NCI-H1417 treated with DMSO at 0.1 percent for 48 hours (cell line): Measurements from ENCODE around the gene ADD2.
"Not testable (repeated sequence)": the region's sequence is repeated elsewhere in the genome, so short reads cannot be mapped to it uniquely, and the experiment has no call there.

Experiments
- DNase-seq: peaks from one replicate; lab custom pipeline; 2025; lab: John Stamatoyannopoulos, UW

Gene ADD2

DNA sequence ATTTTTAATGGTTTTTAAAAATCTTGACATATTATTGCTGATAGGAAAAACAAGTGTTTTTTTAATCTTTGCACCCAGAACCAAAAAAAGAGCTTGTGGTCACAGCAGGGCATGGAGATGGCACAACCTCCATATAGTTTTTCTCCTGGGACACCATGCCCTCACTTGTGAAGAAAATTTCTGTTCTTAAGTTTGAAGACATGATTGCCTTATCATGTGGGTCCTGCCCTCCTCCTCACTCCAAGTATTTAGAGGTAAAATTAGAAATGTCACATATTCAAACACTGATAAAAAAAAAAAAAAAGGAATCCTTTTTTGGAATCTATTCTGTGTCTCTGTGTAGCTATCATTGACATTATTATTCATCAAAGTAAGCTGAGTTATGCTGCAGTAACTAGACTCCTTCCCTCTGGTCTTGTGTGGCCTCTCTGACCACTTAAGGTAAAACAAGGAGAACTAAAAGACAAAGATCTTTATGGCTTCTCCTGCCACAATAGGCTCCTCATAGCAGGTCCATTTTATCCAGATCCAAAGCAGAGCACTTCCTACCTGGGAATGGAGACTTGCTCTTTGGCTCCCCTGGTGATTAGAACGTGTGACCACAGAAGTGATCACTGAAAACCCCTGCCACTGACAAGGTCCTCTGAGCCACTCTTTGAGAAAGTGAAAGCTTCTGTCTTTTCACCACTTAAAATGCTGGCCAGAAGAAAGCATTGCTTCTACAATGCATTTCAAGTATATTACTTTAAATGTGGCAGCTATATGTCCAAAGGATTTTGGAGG is 19.8 kb downstream of the ADD2 start:
- DNase-seq: no peak

DNA sequence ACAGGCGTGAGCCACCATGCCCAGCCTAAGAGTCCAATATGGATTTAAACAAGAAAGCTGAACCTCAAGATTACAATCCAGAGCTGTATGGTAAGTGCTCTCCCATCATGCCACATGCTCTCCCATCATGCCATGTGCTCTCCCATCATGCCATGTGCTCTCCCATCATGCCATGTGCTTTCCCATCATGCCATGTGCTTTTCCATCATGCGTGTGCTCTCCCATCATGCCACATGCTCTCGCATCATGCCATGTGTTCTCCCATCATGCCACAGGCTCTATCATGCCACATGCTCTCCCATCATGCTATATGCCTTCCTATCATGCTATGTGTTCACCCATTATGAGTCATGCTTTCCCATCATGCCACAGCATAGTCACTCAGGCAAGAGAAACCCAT is 20.7 kb downstream of the ADD2 start:
- no peak for DNase-seq

DNA sequence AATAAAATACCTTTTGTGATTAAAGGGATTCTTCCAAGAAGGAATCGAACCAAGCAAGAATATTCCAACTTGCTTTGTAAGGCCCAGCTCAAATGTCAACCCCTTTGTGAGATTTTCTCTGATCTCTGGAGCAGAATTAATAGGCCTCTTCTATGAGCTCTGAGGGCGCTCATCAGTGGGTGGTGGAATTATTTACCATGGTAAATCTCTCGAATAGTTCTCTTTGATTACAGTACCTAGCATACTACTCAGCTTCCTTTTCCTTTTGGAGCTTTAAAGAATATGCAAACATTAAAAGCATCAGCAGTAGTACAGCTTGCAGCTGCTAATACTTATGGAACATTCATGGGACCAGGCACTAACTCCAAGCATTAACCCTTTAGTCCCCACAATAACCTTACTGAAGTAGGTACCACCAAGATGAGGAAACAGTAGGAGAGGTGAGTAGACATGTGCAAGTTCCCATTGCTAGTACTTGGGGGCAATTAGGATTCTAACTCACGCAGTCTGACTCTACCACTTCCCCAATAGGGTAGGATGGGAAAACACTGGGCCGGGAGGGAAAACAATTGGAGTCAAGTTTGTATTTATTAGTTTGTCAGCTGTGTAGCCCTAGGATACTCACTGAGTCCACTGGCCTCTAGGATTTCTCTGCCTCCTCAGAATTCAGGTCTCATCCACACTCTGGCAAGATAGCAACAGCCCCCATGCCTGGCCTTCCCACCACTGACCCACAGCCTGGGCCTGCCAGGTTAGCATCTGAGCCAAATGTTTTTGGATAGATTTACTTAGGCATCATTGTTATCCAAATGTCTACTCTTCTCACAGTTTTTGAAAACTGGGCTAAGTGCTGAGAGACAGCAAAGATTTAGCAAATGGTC is 21.7 kb downstream of the ADD2 start:
- DNase-seq: peak; percentile 21

DNA sequence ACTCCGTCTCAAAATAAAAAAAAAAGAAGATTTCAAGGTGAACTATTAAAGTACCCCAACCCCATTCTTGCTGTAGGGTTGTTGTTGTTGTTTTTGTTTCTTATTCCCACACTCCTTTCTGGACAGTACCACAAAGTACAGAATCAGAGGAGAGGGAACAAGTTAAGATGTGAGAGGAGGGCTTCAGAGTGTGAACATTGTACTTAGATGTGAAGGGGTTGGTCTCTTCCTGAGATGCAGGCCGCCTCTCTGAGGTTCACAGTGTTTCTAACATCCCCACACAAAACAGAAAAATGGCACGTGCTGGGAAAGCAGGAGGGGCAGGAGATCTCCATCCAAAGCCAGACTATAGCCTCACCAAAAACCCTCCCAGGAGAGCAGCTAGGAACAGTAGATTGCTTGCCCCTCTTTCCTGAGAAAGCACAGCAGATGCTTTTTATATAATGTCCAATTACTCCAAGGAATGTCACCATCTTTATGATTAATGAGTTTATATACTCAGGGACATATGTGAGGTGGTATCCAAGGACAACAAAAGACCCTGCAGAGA is 22.6 kb downstream of the ADD2 start:
- no peak for DNase-seq

DNA sequence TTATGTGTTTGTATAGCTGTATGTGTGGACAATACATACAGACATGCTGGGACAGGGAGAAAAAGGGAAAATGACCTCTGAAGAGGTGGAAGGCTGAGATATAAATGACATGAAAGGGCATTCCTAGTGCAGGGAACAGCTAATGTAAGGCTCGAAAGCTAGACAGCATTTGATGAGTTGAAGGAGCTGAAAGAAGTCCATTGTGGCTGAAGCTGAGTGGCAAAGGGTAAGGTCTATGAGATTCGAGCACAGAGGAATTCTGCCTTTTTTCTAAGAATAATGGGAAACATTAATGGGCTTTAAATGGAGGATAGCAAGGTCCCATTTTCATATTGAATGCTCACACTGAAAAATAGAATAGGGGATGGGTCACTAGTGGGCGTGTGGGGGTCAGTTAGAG is 23.6 kb downstream of the ADD2 start:
- DNase-seq: no peak

DNA sequence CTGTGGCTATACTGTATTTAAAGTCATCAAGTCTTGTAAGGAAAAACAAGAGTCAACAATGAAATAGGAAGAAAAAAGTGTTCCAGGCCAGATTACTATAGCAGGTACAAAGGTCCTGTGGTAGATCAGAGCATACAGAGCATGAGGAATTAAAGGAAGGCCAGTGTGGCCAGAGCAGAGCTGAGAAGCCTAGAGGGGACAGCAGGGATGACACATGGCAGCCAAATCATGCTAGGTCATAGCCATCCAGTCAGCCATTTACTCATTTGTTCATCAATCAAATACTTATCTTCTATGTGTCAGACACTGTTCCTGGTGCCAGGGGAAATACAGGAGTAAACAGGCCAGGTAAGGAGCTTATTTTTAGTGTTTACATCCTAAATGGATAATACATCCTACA is 24.3 kb downstream of the ADD2 start:
- no peak for DNase-seq

DNA sequence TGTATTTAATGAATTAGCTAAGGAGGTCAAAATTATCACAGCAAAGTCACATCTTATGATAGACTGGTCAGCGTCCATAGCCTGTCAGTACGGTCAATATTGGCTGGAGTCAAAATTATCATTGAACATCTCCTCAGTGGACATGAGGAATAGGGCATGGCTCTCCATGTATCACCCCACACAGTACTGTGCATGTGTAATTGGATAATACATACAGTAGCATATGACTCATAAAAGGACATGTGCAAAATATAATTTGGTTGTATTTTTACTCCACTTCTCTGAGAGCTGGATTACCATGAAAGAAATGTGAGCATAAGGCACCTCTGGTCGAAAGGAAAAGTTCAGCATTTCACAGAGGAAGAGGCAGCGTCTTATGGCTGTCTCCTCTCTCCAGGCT is 24.9 kb downstream of the ADD2 start:
- DNase-seq: no peak

DNA sequence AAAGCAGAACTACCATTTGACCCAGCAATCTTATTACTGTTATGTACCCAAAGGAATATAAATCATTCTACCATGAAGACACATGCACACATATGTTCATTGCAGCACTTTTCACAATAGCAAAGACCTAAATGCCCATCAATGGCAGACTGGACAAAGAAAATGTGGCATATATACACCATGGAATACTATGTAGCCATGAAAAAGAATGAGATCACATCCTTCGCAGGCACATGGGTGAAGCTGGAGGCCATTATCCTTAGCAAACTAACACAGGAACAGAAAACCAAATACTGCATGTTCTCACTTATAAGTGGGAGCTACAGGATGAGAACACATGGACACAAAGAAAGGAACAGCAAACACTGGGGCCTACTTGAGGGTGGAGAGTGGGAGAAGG is 28.5 kb downstream of the ADD2 start:
- DNase-seq: not testable (repeated sequence)

DNA sequence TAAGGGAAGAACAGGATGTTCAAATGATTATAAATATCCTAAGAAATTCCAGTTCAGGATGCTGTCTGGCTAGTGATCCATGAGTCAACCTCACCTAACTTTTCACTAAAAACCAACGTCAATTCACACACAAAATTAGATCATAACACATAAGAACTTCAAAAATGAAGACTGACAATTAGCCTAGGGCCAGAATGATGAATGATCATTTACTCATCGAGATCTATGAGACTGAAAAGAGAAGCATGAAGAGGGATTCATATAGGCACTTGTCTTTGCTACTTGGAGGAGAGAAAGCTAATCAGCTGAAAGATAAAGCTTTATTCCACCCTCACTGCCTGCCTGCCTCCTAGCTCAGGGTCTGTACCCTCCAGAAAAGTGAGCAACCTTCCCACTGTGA is 29.8 kb downstream of the ADD2 start:
- no peak for DNase-seq

DNA sequence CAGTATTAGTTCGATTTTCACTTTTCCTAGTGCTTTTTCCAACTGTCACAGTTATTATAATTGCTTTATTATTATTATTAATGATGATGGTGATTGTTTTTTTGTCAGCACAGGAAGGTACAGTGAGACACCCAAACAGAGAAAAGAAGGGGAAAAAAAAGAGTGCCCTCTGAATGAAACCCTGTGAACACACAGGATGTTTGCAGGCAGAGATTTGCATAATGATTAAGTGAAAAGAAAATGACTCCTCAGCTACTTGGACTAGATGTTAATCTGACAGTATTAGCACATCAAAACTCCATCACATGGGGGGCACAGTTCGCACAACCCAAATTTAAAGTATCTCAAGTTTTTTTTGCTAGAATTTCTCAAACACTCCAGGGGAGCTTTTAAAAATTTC is 32.9 kb downstream of the ADD2 start:
- DNase-seq: no peak

DNA sequence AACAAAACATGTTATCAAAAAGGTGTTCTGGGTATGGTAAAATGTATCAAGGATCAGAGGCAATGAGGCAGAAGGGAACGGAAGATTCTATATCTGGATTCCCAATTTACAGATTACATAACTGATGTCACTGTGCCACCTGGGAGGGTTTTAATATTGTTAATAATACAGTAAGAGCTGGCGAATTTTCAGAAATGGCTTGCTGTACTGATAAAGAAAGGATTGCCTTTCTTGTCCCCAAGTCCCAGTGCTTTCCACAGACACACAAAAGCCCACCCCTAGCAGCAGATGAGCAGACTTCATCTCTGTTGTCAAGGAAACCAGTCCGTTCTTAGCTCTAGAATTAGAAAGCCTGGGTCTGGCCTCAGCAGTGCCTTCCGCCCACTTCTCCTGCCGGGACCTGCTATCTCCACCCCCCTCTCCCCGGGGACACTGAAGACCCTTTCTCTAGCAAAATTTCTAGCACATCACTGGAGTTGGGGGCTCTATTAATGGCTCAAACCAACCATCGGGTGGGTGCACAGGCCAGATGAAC is 34.3 kb downstream of the ADD2 start:
- DNase-seq: no peak

DNA sequence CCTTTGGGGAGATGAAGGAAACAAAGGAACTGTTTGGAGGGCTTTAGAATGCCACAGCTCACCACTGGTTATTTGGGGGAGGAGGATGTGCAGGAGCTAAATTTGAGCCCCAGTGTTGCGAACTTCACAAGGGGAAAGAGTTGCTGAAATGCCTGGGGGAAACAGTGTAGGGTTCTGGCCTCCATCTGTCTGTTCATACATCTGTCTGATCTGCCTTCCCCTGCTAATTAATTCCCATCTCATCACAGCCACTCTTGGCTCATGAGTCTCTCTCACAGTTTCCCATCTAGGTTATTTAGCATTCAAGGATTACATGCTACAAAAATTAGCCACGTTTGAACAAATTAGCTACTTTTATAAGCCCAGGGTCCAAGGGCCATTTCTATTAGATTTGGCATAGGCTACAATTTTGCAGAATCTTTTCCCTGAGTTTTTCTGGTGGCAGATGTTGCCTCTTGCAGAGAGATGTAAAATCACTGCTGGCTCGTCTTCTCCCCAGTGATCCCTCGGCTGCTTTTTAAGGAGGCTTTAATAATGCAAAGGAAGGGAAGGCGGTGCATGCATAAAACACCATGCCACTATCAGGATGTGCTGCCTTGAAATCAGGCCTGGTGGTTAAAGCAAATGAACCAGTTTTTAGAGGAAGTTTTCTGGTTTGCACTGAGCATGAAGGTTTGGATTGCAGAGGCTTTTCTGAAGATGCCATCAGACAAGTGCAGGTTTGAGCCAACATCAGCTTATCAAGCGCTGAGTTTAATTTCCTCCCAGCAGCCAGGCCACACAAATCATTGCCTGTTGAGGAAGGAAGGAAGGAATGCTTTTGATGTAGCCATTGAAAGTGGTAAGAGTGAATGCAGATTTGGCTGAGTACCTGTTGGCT is 35.0 kb downstream of the ADD2 start:
- DNase-seq: no peak

DNA sequence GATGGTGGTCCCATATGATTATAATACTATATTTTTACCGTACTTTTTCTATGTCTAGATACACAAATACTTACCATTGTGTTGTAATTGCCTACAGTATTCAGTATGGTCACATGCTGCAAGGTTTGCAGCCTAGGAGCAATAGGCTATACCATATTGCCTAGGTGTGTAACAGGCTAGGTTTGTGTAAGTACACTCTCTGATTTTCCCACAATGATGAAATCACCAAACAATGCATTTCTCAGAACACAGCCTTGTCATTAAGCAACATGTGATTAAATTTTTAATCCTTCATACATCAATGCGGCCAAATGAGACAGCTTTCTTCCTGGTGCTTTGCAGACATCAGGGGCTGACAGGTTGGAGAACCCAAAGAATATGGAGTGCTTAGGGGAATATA is 37.3 kb downstream of the ADD2 start:
- DNase-seq: no peak

DNA sequence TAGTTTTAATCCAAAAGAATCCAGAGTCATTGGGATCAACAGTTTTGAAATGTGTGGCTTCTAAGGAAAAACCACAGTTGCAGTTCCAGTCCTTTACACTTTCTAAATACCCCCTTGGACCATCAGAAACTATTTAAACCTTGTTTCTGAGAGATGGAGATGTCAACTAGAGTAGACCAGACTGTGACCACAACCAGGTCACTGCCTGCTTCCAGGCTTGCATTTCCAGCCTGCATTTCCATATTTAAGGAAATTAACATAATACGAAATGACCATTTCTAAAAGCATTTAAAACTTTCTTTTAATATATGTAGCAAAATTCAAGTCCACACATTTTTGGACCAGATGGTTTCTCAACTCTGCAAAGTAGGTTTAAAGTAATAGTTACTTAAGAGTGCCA is 38.4 kb downstream of the ADD2 start:
- no peak for DNase-seq

DNA sequence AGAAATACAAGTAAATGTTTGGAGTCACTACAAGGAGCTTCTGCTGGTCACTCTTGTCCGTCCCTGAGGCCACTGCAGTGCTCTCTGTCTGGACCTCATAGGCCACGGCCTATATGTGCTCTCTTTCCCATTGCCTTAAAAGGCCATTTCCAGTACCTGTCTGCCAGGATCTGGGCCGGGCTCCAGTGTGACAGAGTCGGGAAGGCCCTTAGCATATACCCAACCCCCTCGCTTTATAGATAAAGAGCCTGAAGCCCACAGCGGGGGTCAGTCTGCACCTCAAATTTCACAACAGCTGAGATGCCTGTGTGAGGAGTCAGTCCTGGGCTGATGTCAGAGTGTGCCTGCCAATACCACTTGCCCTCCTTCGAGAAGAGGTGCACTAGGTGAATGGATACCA is 39.9 kb downstream of the ADD2 start:
- DNase-seq: no peak

DNA sequence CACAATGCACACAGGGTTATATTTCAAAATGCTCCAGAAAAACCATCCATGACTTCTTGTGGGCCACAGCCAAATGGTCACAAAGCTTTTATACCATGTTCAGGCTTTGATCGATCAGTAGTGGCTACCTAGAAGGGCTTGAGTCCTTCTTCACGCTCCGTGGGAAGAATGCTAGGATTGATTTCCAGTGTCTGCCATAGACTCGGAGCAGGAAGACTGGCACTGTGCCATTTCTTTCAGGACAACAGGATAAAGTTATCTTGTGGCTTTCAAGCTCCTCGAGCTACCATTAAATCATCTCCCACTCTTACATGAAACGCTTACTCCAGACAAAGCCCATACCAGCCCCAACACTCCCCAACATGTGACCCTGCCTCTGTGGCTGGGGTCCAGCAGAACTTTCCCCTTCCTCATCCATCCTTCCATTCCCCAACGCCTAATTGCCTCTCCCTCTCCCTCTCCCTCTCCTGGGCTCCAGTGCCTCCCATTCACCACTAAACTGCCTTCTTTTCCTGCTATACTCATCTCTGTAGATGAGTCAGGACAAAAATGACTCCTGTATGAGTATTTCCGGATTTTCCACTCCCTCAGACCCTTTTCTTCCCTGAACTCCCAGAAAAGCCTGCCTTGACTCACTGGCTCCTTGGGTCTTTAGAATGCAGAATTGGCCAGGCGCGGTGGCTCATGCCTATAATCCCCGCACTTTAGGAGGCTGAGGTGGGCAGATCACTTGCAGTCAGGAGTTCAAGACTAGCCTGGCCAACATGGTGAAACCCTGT is 40.9 kb downstream of the ADD2 start:
- DNase-seq: no peak

DNA sequence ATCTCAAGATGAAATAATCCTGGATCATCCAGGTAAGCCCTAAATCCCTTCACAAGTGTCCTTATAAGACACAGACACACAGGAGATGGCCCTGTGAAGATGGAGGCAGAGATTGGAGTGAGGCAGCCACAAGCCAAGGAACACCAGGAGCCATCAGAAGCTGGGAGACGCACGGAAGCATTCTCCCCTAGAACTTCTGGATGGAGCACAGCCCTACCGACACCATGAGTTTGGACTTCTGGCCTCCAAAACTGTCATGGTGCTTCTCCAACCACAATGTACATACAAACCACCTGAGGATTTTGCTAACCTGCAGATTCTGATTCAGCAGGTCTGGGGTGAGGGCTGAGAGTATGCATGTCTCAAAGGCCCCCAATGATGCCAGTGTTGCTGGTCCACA is 42.5 kb downstream of the ADD2 start:
- DNase-seq: no peak

DNA sequence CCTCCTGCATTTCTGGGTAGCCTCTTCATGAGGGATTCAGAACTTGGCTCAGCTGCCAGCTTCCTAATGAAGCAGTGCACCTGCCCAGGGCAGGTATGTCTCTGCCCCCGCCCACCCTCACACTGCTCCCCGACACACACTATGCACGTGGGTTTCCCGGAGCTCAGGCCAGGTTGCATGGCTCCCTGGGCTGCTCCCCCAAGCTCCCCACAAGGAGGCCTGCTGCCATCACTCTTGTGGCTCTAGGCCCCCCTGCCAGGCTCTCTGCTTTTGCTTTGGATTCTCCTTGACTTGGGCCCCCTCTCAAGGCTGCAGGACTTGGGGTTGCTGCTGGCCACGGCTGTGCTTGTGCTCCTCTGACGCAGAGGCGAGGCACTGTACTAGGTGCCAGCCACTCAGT is 43.6 kb downstream of the ADD2 start:
- no peak for DNase-seq

DNA sequence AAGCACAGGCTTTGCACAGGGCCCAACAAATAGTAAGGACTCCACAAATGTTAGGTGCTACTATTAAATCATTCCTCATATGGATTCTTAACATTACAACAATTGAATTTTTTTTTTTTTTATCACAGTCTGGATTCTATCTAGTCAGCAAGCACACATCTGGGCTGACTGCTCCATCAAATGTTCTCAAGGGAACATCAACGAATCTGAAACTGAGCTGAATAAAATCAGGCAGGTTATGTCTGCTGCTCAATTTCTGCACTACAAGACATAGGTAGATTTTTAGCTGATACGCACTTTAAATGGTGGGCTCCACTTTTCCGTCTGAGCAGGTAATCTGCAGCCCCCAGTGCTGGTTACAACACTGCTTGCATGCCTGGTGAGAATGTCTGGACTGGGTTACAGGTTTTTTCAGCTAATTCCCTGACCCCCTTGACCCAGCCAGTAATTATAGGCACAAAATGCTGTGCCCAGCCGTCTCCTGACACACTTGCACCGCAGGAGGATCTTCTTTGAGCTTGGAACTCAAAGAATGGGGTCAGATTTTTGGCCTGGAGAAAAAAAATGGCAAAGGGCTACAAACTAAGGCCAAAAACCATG is 44.6 kb downstream of the ADD2 start:
- DNase-seq: no peak

DNA sequence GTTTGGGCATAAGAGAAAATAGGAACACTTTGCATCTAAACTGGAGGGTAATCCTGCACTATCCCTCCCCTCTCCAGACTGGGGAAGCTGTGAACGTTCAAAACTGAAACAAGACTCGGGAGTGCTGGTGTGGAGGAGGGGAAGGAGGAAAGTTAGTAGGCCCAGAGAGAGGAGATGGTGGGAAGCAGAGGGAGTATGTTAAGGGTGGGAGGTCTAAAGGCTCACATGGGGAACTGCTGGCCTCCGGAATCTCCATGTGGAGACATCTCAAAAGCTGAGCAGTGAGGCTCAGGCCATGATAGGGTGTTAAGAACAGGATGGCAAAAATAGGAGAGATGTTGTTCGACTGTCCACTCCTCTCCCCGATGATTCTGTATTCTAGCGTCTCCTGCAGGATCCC is 47.9 kb downstream of the ADD2 start:
- DNase-seq: no peak

DNA sequence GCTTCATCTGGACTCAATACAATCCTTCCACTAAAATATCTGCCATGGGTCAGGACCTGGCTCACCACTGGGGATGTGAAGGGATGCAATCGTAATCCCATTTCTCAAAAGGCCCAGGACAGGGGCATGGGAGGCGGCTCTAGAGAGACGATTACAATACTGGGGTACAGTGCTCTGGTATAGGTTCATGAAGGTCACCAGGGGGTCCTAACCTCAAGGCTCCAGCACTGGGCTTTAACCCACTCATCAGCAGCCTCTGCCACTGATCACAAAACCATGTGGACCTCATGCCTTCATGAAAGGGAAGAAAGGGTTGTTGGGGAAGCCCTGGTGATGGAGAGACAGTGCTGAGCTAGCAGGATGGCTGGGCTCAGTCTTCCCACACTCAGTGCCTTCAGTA is 48.8 kb downstream of the ADD2 start:
- no peak for DNase-seq
